GM21717 (cell line): ENCODE results near the gene LACTBL1.

Experiments used
- ATAC-seq: cut with Tn5 transposase; IDR thresholded peaks from one replicate; pipeline ENCODE4 v1.9.1; 2021; ENCODE audit warnings: mild to moderate bottlenecking, moderate library complexity; ENCODE audit not compliant: unreplicated experiment

Gene LACTBL1

DNA sequence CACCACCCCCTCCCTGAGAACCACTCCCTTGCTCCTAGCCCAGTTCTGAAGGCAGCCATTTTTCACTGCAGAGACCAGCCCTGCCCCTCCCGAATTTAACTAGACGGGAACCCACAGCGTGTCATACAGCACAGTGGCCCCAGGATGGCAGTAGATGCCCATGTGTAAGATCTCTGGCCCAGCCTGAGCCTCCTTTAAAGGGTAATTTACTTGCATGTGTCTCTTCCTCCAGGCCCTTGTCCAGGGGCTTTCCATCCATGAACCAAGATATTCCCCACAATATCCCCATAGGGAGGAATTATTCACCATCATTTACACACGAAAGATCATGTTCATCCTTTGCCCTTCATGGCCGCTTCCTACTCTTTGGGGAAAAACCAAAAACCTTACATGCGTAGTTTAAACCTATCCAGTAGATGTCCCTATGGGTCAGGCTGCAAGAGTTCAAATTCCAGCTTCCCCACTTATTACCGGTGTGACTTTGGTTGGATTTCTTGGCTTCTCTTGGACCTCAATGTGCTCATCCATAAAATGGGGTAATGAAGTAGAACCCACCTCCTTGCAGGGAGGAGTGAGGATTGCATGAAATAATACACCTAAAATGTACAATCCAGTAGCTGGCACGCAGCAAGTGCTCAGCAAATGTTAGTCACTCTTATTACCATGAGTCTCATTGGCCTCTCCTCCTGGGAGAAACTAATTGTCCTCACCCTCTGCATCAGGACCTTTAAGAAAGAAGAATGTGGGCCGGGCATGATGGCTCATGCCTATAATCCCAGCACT is 4.0 kb upstream of the LACTBL1 start:
- peak; percentile 58 for ATAC-seq

DNA sequence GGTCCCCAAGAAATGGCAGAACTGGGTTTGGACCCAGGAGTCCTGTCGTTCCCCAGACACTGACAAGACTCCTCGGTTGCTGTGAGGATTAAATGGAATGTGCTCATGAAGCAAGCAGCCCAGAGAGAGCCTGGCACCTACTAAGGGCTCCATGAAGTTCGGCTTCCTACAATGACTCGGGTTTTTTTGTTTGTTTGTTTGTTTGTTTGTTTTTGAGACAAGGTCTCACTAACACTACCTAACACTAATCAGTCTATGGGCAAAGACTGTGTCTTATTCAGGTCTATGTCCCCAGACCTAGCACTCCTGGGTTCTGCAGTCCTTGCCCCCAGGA is 3.4 kb upstream of the LACTBL1 start:
- ATAC-seq: no peak

- ATAC-seq: no peak
These were observed 3.0 kb upstream of the LACTBL1 start for GRCh38 chr1:22975694-22976093.

DNA sequence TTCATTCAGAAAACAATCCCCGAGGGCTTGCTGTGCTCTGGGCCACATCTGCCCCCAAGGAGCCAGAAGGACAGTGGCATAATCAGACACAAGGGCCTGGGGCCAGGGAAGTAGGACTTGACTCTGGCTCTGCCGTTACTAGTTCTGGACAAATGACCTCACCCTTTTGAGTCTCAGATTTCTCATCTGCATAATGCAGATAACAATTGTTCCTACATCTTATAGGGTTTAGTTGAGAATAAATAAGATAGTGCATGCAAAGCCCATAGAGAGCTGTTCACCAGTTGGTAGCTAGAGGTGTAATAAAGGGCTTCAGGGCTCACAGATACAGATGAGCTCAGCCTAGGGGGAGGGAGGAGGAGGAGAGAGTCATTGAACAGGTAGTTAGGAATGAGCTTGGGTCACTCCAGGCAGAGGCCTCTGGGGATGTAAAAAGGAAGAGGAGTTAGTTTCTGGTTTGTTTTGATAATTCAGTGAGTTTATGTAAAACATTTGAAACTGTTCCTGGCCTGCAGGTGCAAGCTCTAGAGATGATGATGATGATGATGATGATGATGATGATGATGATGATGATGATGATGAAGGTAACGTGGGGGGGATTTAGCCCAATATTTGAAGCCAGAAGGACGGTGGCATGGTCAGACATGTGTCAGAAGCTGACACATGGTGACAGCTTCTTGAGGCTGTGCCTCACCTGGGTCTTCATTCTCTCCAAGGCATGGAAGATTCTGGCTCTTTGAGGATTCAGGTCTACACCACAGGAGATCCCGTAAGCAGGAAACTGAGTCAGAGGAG is 858 bp downstream of the LACTBL1 start:
- ATAC-seq: no peak

- no peak for ATAC-seq
These were observed 1.5 kb downstream of the LACTBL1 start for GRCh38 chr1:22971161-22971560.

GRCh38 chr1:22970096-22970495 is 2.6 kb downstream of the LACTBL1 start:
- ATAC-seq: no peak

GRCh38 chr1:22969304-22969709 is 3.4 kb downstream of the LACTBL1 start:
- ATAC-seq: no peak

GRCh38 chr1:22967833-22968232 is 4.8 kb downstream of the LACTBL1 start:
- no peak for ATAC-seq

GRCh38 chr1:22966309-22966708 is 6.4 kb downstream of the LACTBL1 start:
- ATAC-seq: no peak

GRCh38 chr1:22963044-22963677 is 9.5 kb downstream of the LACTBL1 start:
- no peak for ATAC-seq

DNA sequence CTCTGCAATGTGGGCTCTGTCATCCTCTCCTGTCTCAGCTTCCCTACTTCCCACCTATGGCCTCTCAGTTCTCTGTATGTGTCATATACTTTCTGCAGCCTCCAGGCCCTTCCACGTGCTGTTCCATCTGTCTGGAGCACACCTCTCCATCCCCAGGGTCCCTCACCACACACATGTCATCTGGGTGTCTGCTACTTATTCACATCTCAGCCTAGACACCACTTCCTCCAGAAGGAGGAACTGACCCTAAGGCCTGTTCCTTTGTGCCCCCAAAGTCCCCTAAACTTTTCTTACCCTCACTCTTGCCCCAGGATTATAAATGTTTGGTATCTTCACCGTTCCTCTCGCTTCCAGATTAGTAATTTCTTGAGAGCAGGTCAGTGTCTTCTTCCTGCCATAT is 10.1 kb downstream of the LACTBL1 start:
- no peak for ATAC-seq

- ATAC-seq: no peak
These were observed 12.9 kb downstream of the LACTBL1 start for GRCh38 chr1:22959545-22960360.

DNA sequence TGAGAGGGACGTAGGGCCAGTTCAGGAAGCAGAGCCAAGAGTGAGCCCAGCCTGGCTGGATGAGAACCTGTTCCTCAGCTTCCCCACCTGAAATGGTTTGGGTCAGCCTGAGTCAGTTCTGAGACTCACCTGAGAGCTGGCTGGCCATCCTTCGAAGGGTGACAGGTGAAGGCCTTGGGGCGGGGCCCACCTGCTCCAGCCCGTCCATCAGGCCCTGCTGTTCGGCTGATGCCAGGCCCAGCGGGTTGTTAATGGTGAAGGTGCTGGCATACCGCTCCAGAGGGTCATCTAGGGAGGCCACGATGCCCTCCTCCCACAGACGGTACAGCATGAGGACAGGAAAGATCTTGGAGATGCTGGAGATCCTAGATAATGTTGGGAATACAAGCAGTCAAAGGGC is 14.1 kb downstream of the LACTBL1 start:
- no peak for ATAC-seq

- ATAC-seq: no peak
These were observed 15.6 kb downstream of the LACTBL1 start for GRCh38 chr1:22957066-22957465.

DNA sequence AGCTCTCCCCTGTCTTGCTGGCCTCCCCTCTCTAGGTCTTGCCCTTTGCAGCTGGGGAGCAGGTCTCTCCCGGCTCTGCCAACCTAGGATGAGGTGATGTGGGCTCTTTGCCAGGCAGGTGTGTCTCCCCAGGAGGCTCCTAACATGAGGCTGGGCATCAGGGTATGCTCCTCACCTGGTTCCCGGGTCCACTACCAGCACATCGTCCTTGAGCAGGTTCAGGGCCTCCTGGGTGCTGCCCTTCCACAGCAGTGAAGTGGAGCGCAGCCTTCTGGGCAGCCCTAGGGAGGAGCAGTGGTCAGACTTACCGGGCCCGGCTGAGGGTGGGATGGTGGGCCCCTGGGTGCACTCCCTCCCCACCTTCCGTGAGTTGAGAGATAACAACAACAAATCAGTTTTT is 17.5 kb downstream of the LACTBL1 start:
- ATAC-seq: no peak

DNA sequence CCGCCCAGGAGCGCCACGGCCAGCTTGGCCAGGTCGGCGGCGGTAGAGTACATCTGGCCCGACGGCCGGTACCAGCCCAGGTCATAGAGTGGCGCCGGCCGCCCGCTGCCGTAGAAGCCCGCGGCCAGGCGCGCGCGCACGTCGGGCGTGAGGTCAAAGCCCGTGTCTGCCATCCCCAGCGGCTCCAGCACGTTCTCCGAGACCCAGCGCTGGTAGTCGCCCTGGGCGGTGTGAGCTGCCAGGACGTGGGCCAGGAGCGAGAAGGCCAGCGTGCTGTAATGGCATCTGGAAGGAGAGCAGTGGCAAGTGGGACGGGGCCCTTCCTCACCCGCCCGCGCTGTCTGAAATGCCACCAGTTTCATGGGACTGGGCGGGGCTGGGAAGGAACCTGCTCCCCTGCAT is 18.9 kb downstream of the LACTBL1 start:
- no peak for ATAC-seq

DNA sequence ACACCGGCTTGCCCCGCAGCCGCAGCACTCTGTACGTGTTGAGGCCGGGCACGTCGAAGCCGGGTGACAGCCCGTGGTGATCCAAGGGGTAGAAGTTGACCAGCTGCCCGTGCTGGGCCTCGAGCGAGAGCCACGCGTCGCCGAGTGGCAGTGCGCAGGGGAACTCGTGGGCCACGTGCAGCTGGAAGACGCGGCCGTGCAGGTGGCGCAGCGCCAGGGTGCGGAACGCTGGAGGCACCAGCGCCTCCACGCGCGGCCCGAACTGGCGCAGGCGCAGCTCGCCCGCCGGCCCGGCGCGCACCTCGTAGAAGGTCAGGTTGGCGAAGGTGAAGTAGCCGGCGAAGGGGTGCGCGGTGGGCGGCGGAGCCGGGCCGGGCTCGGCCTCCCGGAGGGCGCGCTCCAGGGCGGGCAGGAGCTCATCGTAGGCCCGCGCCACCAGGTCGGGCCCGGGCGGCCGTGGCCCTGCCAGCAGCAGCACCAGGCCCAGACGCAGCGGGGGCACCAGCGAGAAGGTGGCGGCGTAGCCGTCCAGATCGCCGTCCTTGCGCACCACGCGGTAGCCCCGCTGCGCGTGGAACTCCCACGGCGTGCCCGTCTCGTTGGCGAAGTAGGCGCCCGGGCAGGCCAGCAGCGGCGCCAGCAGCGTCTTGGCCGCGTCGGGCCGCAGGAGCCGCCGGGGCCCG is 19.5 kb downstream of the LACTBL1 start:
- no peak for ATAC-seq

GRCh38 chr1:22952694-22953056 is 20.0 kb downstream of the LACTBL1 start:
- no peak for ATAC-seq

- no peak for ATAC-seq
These were observed 20.9 kb downstream of the LACTBL1 start for GRCh38 chr1:22951796-22952195.

- no peak for ATAC-seq
These were observed 22.8 kb downstream of the LACTBL1 start for GRCh38 chr1:22949822-22950331.
